Thyroid gland (tissue), 4 donors: Measurements from ENCODE around the gene RPSA. TPM values are rescaled to one million over a fixed set of nuclear protein-coding genes. Genes with fewer than 3 reads are reported as not detected.

ENCODE experiments used
- DNase-seq, 2 donors: peaks; one replicate each; pipeline ENCODE4 v3.0.0-alpha.2; 2019
- H3K27ac ChIP-seq, 3 donors: fragments of 200-600 bp; sonication (generic); 1 replicate in 2 of 3; 2 replicates in 1 of 3; pipeline ENCODE4 v1.5.1; 2016 to 2019; ENCODE audit warnings: mild to moderate bottlenecking in 1 of 3, moderate library complexity in 1 of 3
- H3K27me3 ChIP-seq: fragments of 200-600 bp; sonication (generic); one replicate; pipeline ENCODE4 v1.5.1; 2019
- H3K36me3 ChIP-seq, 2 donors: fragments of 200-600 bp; sonication (generic); one replicate each; pipeline ENCODE4 v1.5.1; 2016 to 2019
- H3K4me1 ChIP-seq, 2 donors: fragments of 200-600 bp; sonication (generic); one replicate each; pipeline ENCODE4 v1.5.1; 2017 to 2019
- H3K4me3 ChIP-seq, 3 donors: fragments of 200-600 bp; sonication (generic); replicated peaks in 1 of 3; 1 replicate in 2 of 3; 2 replicates in 1 of 3; pipeline ENCODE4 v1.5.1; 2016; ENCODE audit warnings: mild to moderate bottlenecking in 1 of 3
- H3K9me3 ChIP-seq: fragments of 200-600 bp; sonication (generic); one replicate; pipeline ENCODE4 v1.5.1; 2017
- POLR2A ChIP-seq, 2 donors: fragments of 450-650 bp; IDR thresholded peaks; one replicate each; pipeline ENCODE4 v1.6.1; 2017; ENCODE audit warnings: antibody characterized with exemption in 2 of 2, mild to moderate bottlenecking in 2 of 2, moderate library complexity in 1 of 2
- WGBS, 2 donors: methylation state at CpG; one replicate each; pipeline ENCODE4 v1.1.5; 2017; 5-methylcytosine and 5-hydroxymethylcytosine counted together
- intact Hi-C: fragments of 100-400 bp; cut with DNase I; formaldehyde crosslinking; loops from one replicate; pipeline ENCODE4 v1.15.1; 2023
- total RNA-seq, 4 donors: library from RNA; depleted of rRNA; stranded (reverse); fragments of >200 nt; gene quantifications; one replicate each; pipeline ENCODE4 v1.2.3, GENCODE V29; 2016
- TF ChIP-seq, protein P1 (sequence below), 6 experiments: fragments of 200-600 bp in 3 of 6; fragments of 450-650 bp in 3 of 6; sonication (generic) in 3 of 6; IDR thresholded peaks; one replicate each; pipeline ENCODE4 v1.5.1; 2016 to 2019; ENCODE audit warnings: antibody characterized with exemption in 6 of 6, mild to moderate bottlenecking in 2 of 6, inconsistent platforms in 1 of 6, moderate library complexity in 1 of 6

RPSA gene
- total RNA-seq, 4 donors from 2014 or later: 570 to 1,162 (median 852) TPM

DNA sequence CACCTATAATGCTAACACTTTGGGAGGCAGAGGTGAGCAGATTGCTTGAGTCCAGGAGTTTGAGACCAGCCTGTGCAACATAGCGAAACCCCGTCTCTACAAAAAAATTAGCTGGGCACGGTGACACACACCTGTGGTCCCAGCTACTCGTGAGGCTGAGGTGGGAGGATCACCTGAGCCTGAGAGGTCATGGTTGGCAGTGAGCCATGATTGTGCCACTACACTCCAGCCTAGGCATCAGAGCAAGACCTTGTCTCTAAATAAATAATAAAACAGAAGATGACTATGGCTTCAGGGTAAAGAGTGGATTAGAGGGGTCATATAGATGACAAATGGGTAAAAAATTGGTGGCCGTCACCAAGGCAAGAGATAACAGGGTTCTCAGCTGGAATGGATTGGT is 20.2 kb upstream of the RPSA start:
- TF ChIP-seq POLR2A (IDR thresholded peaks at IDR 0.05): no peak
- TF ChIP-seq, protein P1, sequence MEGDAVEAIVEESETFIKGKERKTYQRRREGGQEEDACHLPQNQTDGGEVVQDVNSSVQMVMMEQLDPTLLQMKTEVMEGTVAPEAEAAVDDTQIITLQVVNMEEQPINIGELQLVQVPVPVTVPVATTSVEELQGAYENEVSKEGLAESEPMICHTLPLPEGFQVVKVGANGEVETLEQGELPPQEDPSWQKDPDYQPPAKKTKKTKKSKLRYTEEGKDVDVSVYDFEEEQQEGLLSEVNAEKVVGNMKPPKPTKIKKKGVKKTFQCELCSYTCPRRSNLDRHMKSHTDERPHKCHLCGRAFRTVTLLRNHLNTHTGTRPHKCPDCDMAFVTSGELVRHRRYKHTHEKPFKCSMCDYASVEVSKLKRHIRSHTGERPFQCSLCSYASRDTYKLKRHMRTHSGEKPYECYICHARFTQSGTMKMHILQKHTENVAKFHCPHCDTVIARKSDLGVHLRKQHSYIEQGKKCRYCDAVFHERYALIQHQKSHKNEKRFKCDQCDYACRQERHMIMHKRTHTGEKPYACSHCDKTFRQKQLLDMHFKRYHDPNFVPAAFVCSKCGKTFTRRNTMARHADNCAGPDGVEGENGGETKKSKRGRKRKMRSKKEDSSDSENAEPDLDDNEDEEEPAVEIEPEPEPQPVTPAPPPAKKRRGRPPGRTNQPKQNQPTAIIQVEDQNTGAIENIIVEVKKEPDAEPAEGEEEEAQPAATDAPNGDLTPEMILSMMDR (IDR thresholded peaks at IDR 0.05): no peak
- 74 to 77% methylated on average over 5 of the region's 5 CpGs for WGBS, 2 donors
- DNase-seq: peak in 1 of 2 donors; percentile 13
- Histone ChIP-seq H3K36me3 (peaks cover 1 to 4% of the 10 kb centered on the region in 2 donors), H3K4me1 (peaks cover 29 to 35% of the 10 kb centered on the region in 2 donors), H3K9me3 (no peaks in the 10 kb centered on the region), H3K27ac (no peak overlapping the region), H3K4me3 (no peak overlapping the region), H3K27me3 (no peaks in the 10 kb centered on the region)
- intact Hi-C loops: loop anchor here (10.0 kb wide), 1 partner anchor 202 kb away; no protein-coding TSS in a partner anchor

DNA sequence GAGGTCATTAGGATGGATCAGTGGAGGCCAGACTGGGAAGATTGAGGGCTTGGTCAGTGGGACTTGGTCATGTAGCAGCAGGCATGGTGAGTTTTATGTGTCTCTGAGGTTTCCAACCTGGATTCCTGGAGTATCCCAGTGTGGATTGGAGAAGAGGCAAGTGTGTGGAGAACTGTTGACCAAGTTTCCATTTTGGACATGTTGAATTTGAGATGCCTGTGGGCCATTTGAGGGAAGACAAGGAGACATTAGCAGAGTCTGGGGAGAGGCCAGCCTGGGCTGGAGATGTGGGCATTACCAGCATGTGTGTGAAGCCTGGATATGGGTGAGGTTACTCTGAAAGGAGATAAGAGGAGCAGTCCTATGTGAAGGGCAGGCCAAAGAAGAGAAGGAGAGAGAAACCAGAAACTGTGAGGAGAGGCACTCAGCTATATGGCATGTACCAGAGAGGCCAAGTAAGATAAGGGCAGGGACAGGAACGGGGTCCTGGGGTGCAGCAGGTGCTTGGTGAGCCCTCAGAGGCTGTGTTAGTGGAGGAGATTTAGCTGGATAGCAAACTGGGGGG is 19.0 kb upstream of the RPSA start:
- no peak for DNase-seq
- no peak overlapping the region for H3K27ac ChIP-seq
- no peak overlapping the region for H3K4me3 ChIP-seq
- H3K27me3 ChIP-seq: no peaks in the 10 kb centered on the region
- peaks cover 13 to 14% of the 10 kb centered on the region in 2 donors for H3K36me3 ChIP-seq
- intact Hi-C loops: loop anchor here (10.0 kb wide), 1 partner anchor 203 kb away; no protein-coding TSS in a partner anchor
- H3K4me1 ChIP-seq: peaks cover 29 to 35% of the 10 kb centered on the region in 2 donors
- no peaks in the 10 kb centered on the region for H3K9me3 ChIP-seq
- TF ChIP-seq, protein P1 (IDR thresholded peaks at IDR 0.05): no peak
- no peak for TF ChIP-seq POLR2A (IDR thresholded peaks at IDR 0.05)
- WGBS, 2 donors: 87 to 93% methylated on average over 1 of the region's 1 CpG

DNA sequence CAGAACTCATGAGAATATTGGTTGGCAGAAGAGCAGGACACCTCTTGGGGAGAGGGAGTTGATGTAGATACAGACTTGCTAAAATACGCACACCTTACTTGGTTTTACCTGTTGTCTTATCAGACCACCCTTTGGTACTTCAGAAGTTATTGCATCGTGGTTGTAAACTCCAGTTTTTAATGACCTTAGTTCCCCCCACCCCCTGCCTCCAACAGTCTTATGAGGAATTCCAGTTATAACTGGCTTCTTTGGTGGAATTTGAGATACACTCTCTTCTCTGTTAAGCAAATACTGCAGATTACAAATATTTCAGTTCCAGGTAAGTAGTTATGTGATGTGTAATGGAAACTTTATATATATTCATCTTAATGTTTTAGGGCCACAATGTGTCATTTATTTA is 18.4 kb upstream of the RPSA start:
- H3K27ac ChIP-seq: peak overlapping the region in 1 of 3 donors; percentile 30
- no peaks in the 10 kb centered on the region for H3K27me3 ChIP-seq
- WGBS, 2 donors: 59 to 69% methylated on average over 2 of the region's 2 CpGs
- peaks cover 19 to 20% of the 10 kb centered on the region in 2 donors for H3K36me3 ChIP-seq
- no peaks in the 10 kb centered on the region for H3K9me3 ChIP-seq
- no peak for DNase-seq
- intact Hi-C loops: loop anchor here (10.0 kb wide), 1 partner anchor 203 kb away; no protein-coding TSS in a partner anchor
- peaks cover 25 to 30% of the 10 kb centered on the region in 2 donors for H3K4me1 ChIP-seq
- no peak for TF ChIP-seq POLR2A (IDR thresholded peaks at IDR 0.05)
- TF ChIP-seq, protein P1 (IDR thresholded peaks at IDR 0.05): no peak
- no peak overlapping the region for H3K4me3 ChIP-seq

DNA sequence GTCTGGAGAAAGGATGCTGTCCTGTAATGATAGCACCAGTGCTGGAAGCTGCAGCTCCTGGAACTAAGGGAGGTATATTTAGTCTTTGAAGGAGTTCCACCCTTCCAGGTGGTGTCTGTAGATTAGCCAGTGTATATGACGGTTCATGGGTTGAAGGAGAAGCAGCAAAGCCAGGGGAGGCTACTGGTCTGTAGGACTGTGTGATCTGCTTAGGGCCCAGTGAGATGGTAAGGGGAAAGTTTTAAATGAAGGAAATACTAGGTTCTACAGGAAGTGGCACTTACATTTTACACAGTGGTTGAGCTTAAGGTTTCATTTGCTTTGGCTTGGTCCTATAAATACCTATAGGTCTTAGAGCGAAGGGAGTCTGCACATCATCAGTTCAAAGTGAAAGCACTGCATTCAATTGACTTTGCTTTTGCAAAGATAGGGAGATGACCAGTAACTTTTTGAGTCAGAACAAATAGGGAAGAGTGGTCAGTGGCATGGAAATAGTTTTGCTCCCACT is 17.7 kb upstream of the RPSA start:
- 84 to 88% methylated on average over 2 of the region's 2 CpGs for WGBS, 2 donors
- Histone ChIP-seq H3K9me3 (no peaks in the 10 kb centered on the region), H3K4me1 (peaks cover 25 to 30% of the 10 kb centered on the region in 2 donors), H3K4me3 (no peak overlapping the region), H3K36me3 (peaks cover 24 to 27% of the 10 kb centered on the region in 2 donors), H3K27me3 (no peaks in the 10 kb centered on the region), H3K27ac (peak overlapping the region in 1 of 3 donors; percentile 30)
- no peak for DNase-seq
- intact Hi-C loops: loop anchor here (10.0 kb wide), 1 partner anchor 204 kb away; no protein-coding TSS in a partner anchor
- TF ChIP-seq, protein P1 (IDR thresholded peaks at IDR 0.05): no peak
- no peak for TF ChIP-seq POLR2A (IDR thresholded peaks at IDR 0.05)

DNA sequence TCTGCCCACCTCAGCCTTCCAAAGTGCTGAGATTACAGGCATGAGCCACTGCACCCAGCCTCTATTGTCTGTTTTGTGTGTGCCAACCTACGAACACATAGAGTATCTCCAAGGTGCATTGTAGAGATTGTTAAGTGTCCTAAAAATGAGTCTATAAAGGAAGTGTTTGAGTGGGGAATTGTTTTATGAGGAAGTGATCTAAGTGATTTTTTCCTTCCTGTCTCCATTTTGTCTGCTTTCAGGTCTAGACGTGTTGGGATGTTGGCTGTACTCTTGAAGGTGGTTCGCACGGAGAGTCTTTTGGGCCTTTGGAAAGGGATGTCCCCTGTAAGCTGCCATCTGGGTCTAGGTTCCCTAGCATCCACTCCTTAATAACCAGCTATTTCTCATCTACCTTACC is 16.3 kb upstream of the RPSA start:
- no peaks in the 10 kb centered on the region for H3K27me3 ChIP-seq
- WGBS, 2 donors: 78 to 90% methylated on average over 4 of the region's 4 CpGs
- intact Hi-C loops: no loop called here
- no peak overlapping the region for H3K27ac ChIP-seq
- H3K9me3 ChIP-seq: no peaks in the 10 kb centered on the region
- H3K36me3 ChIP-seq: peaks cover 36 to 38% of the 10 kb centered on the region in 2 donors
- no peak for TF ChIP-seq POLR2A (IDR thresholded peaks at IDR 0.05)
- TF ChIP-seq, protein P1 (IDR thresholded peaks at IDR 0.05): no peak
- no peak overlapping the region for H3K4me3 ChIP-seq
- DNase-seq: no peak
- H3K4me1 ChIP-seq: peaks cover 20 to 22% of the 10 kb centered on the region in 2 donors
